Panc1 (cell line): ENCODE data around the gene STARD9. TPM values are rescaled to one million over a fixed set of nuclear protein-coding genes. Genes with fewer than 3 reads are reported as not detected.

Source experiments
- ATAC-seq: fragments of 200-7000 bp; cut with Tn5 transposase; 2 replicates; pipeline ENCODE4 v1.9.1; 2020; ENCODE audit warnings: mild to moderate bottlenecking, moderate library complexity
- BruUV-seq: library from RNA; stranded (reverse); fragments of 400-500 nt; replicated peaks from 2 replicates; lab custom pipeline; 2021; lab: Mats Ljungman, UMichigan
- CTCF ChIA-PET: fragments of 300-600 bp; sonication (Branson Sonifier 250); formaldehyde crosslinking; loops from one replicate; lab custom pipeline; 2022; ENCODE audit warnings: antibody characterized with exemption; lab: Charles Lee
- POLR2A ChIA-PET: fragments of 300-600 bp; sonication (Branson Sonifier 250); formaldehyde crosslinking; loops from one replicate; lab custom pipeline; 2022; ENCODE audit warnings: antibody characterized with exemption; lab: Charles Lee
- DNase-seq: peaks from one replicate; pipeline ENCODE4 v3.0.0-alpha.2; 2010; ENCODE audit warnings: low read depth, low spot score
- H3K27ac ChIP-seq: 2 replicates; pipeline ENCODE4 v1.5.1; 2011; ENCODE audit warnings: mild to moderate bottlenecking, low read length, inconsistent platforms
- H3K27me3 ChIP-seq: fragments of 200-500 bp; sonication (Bioruptor generic); 2 replicates; pipeline ENCODE4 v1.6.0; 2014; ENCODE audit warnings: low read length, inconsistent platforms; ENCODE audit not compliant: control insufficient read depth, insufficient read depth
- H3K36me3 ChIP-seq: fragments of 200-500 bp; sonication (Bioruptor generic); 2 replicates; pipeline ENCODE4 v1.5.1; 2014; ENCODE audit warnings: inconsistent platforms, mild to moderate bottlenecking, low read length, moderate library complexity; ENCODE audit not compliant: control insufficient read depth, insufficient read depth
- H3K4me1 ChIP-seq: 2 replicates; pipeline ENCODE4 v1.5.1; 2011; ENCODE audit warnings: inconsistent platforms, mild to moderate bottlenecking, low read length, moderate library complexity; ENCODE audit not compliant: control insufficient read depth, insufficient read depth
- H3K4me3 ChIP-seq, 2 experiments: 2 replicates each; pipeline ENCODE4 v1.5.1; 2011 to 2012; ENCODE audit warnings: low read depth in 2 of 2, low read length in 2 of 2, mild to moderate bottlenecking in 2 of 2, inconsistent platforms in 1 of 2, moderate library complexity in 1 of 2
- H3K9me3 ChIP-seq: fragments of 200-500 bp; sonication (Bioruptor generic); 2 replicates; pipeline ENCODE4 v1.5.1; 2014; ENCODE audit warnings: low read depth, mild to moderate bottlenecking, inconsistent platforms, low read length, moderate library complexity; ENCODE audit not compliant: control insufficient read depth, insufficient read depth
- POLR2AphosphoS5 ChIP-seq: IDR thresholded peaks from 2 replicates; pipeline ENCODE4 v1.6.1; 2012; ENCODE audit warnings: mild to moderate bottlenecking, low read depth, low read length, moderate library complexity
- SIN3A ChIP-seq: IDR thresholded peaks from 2 replicates; pipeline ENCODE4 v1.6.1; 2012; ENCODE audit warnings: low read depth, mild to moderate bottlenecking, low read length, moderate library complexity, borderline replicate concordance; ENCODE audit not compliant: insufficient read depth
- TCF7L2 ChIP-seq: IDR thresholded peaks from 2 replicates; pipeline ENCODE4 v1.6.1; 2011; ENCODE audit warnings: mild to moderate bottlenecking, low read depth, low read length, inconsistent platforms
- in situ Hi-C: cut with HindIII; loops from 2 replicates; pipeline ENCODE4 v1.10.0; 2016; ENCODE audit warnings: low sequenced_read_pairs, low pct_unique_long_range_greater_than_20kb
- intact Hi-C: fragments of 100-400 bp; cut with micrococcal nuclease; formaldehyde crosslinking; loops from one replicate; pipeline ENCODE4 v1.10.0; 2022; ENCODE audit not compliant: unreplicated experiment
- total RNA-seq: library from RNA; stranded (reverse); gene quantifications from one replicate; pipeline ENCODE4 v1.2.1, GENCODE V29; 2021; ENCODE audit not compliant: unreplicated experiment
- TF ChIP-seq, protein P1 (sequence below), 2 experiments: IDR thresholded peaks; 2 replicates each; pipeline ENCODE4 v1.6.1; 2011 to 2012; ENCODE audit warnings: low read depth in 2 of 2, control low read depth in 1 of 2, low read length in 1 of 2, mild to moderate bottlenecking in 1 of 2, moderate library complexity in 1 of 2; ENCODE audit not compliant: insufficient read depth in 1 of 2
- TF ChIP-seq, protein P2 (sequence below): fragments of 450-650 bp; IDR thresholded peaks from 2 replicates; pipeline ENCODE4 v1.5.1; 2017; ENCODE audit warnings: mild to moderate bottlenecking

STARD9 gene
- total RNA-seq, 1 experiment from 2014 or later = 13.4 TPM

- BruUV-seq = no TSS peak
- Histone ChIP-seq H3K36me3 (no peaks in the 10 kb centered on the region), H3K27me3 (no peaks in the 10 kb centered on the region), H3K27ac (no peak overlapping the region), H3K9me3 (no peaks in the 10 kb centered on the region), H3K4me1 (no peaks in the 10 kb centered on the region), H3K4me3 (no peak overlapping the region)
- in situ Hi-C loops = no loop called here
- intact Hi-C loops = no loop called here
- DNase-seq = no peak
- ATAC-seq = no peak
- TF ChIP-seq, protein P1, sequence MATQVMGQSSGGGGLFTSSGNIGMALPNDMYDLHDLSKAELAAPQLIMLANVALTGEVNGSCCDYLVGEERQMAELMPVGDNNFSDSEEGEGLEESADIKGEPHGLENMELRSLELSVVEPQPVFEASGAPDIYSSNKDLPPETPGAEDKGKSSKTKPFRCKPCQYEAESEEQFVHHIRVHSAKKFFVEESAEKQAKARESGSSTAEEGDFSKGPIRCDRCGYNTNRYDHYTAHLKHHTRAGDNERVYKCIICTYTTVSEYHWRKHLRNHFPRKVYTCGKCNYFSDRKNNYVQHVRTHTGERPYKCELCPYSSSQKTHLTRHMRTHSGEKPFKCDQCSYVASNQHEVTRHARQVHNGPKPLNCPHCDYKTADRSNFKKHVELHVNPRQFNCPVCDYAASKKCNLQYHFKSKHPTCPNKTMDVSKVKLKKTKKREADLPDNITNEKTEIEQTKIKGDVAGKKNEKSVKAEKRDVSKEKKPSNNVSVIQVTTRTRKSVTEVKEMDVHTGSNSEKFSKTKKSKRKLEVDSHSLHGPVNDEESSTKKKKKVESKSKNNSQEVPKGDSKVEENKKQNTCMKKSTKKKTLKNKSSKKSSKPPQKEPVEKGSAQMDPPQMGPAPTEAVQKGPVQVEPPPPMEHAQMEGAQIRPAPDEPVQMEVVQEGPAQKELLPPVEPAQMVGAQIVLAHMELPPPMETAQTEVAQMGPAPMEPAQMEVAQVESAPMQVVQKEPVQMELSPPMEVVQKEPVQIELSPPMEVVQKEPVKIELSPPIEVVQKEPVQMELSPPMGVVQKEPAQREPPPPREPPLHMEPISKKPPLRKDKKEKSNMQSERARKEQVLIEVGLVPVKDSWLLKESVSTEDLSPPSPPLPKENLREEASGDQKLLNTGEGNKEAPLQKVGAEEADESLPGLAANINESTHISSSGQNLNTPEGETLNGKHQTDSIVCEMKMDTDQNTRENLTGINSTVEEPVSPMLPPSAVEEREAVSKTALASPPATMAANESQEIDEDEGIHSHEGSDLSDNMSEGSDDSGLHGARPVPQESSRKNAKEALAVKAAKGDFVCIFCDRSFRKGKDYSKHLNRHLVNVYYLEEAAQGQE (IDR thresholded peaks at IDR 0.05; ENCODE audit: insufficient read depth in 1 of 2, low read depth in 2 of 2, low read length in 1 of 2) = no peak
- TF ChIP-seq TCF7L2 = no peak
- TF ChIP-seq, protein P2, sequence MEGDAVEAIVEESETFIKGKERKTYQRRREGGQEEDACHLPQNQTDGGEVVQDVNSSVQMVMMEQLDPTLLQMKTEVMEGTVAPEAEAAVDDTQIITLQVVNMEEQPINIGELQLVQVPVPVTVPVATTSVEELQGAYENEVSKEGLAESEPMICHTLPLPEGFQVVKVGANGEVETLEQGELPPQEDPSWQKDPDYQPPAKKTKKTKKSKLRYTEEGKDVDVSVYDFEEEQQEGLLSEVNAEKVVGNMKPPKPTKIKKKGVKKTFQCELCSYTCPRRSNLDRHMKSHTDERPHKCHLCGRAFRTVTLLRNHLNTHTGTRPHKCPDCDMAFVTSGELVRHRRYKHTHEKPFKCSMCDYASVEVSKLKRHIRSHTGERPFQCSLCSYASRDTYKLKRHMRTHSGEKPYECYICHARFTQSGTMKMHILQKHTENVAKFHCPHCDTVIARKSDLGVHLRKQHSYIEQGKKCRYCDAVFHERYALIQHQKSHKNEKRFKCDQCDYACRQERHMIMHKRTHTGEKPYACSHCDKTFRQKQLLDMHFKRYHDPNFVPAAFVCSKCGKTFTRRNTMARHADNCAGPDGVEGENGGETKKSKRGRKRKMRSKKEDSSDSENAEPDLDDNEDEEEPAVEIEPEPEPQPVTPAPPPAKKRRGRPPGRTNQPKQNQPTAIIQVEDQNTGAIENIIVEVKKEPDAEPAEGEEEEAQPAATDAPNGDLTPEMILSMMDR = no peak
- no peak for TF ChIP-seq POLR2AphosphoS5
- no peak for TF ChIP-seq SIN3A
- CTCF ChIA-PET = no interaction called here
- POLR2A ChIA-PET = no interaction called here
Measured at GRCh38 chr15:42692536-42692935, 117.1 kb downstream of the STARD9 start.

GRCh38 chr15:42692997-42693396 is 117.6 kb downstream of the STARD9 start:
- POLR2A ChIA-PET = no interaction called here
- H3K9me3 ChIP-seq = no peaks in the 10 kb centered on the region
- no TSS peak for BruUV-seq
- in situ Hi-C loops = no loop called here
- no peaks in the 10 kb centered on the region for H3K36me3 ChIP-seq
- ATAC-seq = no peak
- H3K4me3 ChIP-seq = no peak overlapping the region
- DNase-seq = no peak
- no peaks in the 10 kb centered on the region for H3K4me1 ChIP-seq
- TF ChIP-seq, protein P2 = no peak
- TF ChIP-seq SIN3A (no peak), TCF7L2 (no peak), POLR2AphosphoS5 (no peak)
- TF ChIP-seq, protein P1 (IDR thresholded peaks at IDR 0.05; ENCODE audit: insufficient read depth in 1 of 2, low read depth in 2 of 2, low read length in 1 of 2) = no peak
- no peaks in the 10 kb centered on the region for H3K27me3 ChIP-seq
- no peak overlapping the region for H3K27ac ChIP-seq
- intact Hi-C loops = no loop called here
- CTCF ChIA-PET = no interaction called here
